ENCODE results near the gene CDKAL1. TPM values are rescaled to one million over a fixed set of nuclear protein-coding genes. Genes with fewer than 3 reads are reported as not detected.
"Not testable (repeated sequence)": the region's sequence is repeated elsewhere in the genome, so short reads cannot be mapped to it uniquely, and the experiment has no call there.

The CDKAL1 gene
- total and polyA plus RNA-seq, 3 experiments from 2014 or later = 26.7 to 30.2 (median 29.6) TPM

DNA sequence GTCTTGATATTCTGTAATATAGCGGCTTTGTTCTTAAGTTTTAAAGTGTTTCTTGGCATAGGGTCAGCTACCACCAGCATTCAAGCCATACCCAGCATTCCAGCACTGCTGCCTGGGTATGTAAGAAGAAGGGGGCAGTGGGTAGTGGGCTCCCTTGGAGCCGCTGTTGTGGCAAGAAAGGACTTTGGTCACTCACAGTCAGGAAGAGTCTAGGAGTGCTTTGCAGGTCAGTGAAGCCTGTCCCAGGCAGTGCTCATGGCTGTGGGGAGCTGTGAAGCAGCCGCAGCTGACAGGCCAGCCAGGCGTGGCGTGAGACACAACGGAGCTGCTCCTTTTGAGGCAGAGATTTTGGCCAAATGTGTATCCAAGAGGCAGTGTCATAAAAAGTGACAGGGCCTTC, 512.0 kb downstream of the CDKAL1 start:
- H3K27ac ChIP-seq (ENCODE audit: low read depth, low read length) = no peak overlapping the region
- H3K27ac Mint-ChIP-seq = peak overlapping the region in 1 of 8 donors; percentile 17
- no peak overlapping the region for H3K4me3 ChIP-seq (ENCODE audit: low read length)
- no peaks in the 10 kb centered on the region for H3K36me3 ChIP-seq (ENCODE audit: insufficient read depth, low read length)
- H3K9me3 ChIP-seq (ENCODE audit: low read length) = no peaks in the 10 kb centered on the region
- ChIA-PET POLR2A (no interaction called here), CTCF (no interaction called here)
- no peak overlapping the region for H3K4me3 Mint-ChIP-seq
- no peaks in the 10 kb centered on the region for H3K9me3 Mint-ChIP-seq
- H3K27me3 Mint-ChIP-seq = no peaks in the 10 kb centered on the region
- peaks cover 0 to 8% (median 7%) of the 10 kb centered on the region in 3 donors for H3K36me3 Mint-ChIP-seq
- H3K27me3 ChIP-seq (ENCODE audit: insufficient read depth, low read length, poor library complexity, severe bottlenecking) = no peaks in the 10 kb centered on the region
- H3K4me1 Mint-ChIP-seq = peaks cover 0 to 10% (median 0%) of the 10 kb centered on the region in 3 donors
- no peak for DNase-seq
- no peaks in the 10 kb centered on the region for H3K4me1 ChIP-seq (ENCODE audit: insufficient read depth, low read length)

DNA sequence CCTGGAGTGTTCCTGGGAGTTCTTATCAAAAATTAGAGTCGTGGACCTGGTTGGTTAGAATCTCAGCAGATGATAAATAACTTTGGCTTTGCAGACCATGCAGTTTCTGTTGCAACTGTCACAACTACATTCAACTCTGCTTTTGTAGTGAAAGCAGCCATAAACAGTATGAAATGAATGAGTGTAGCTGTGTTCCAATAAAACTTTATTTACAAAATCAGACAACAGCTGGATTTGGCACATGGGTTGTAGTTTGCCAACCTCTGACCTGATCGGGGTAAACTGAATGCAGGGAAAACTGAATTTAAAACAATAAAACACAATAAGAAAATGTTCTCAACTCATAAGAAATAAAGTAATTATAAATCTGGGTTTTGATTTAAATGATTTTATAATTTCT, 513.8 kb downstream of the CDKAL1 start:
- Histone ChIP-seq H3K36me3 (ENCODE audit: insufficient read depth, low read length) (no peaks in the 10 kb centered on the region), H3K9me3 (ENCODE audit: low read length) (no peaks in the 10 kb centered on the region), H3K4me3 (ENCODE audit: low read length) (no peak overlapping the region), H3K27ac (ENCODE audit: low read depth, low read length) (no peak overlapping the region), H3K27me3 (ENCODE audit: insufficient read depth, low read length, poor library complexity, severe bottlenecking) (no peaks in the 10 kb centered on the region), H3K4me1 (ENCODE audit: insufficient read depth, low read length) (no peaks in the 10 kb centered on the region)
- CTCF ChIA-PET = no interaction called here
- Mint-ChIP-seq H3K9me3 (no peaks in the 10 kb centered on the region), H3K4me3 (no peak overlapping the region), H3K27me3 (no peaks in the 10 kb centered on the region), H3K4me1 (peaks cover 0 to 6% (median 0%) of the 10 kb centered on the region in 3 donors), H3K27ac (no peak overlapping the region), H3K36me3 (peaks cover 11% of the 10 kb centered on the region in 3 donors)
- no peak for DNase-seq
- POLR2A ChIA-PET = no interaction called here

DNA sequence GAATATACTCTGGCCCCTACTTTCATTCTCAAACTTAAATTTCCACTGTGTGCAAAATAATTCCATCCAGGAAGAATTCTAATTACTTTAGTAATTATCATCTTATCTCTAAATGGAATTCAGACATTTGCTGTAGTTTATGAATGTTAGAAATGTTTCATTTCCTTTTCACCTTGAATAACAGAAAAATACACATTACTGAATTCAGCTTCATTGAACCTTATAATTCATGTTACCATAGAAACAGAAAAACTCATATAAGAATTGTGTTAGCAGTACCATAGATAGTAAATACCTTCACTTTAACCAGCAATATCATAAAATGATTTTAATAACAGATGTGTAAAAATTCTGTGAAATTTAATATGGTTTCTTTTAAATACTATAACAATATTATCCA, 514.9 kb downstream of the CDKAL1 start:
- peaks cover 0 to 2% (median 0%) of the 10 kb centered on the region in 5 donors for H3K9me3 Mint-ChIP-seq
- H3K36me3 ChIP-seq (ENCODE audit: insufficient read depth, low read length) = no peaks in the 10 kb centered on the region
- H3K27me3 Mint-ChIP-seq = no peaks in the 10 kb centered on the region
- H3K27me3 ChIP-seq (ENCODE audit: insufficient read depth, low read length, poor library complexity, severe bottlenecking) = no peaks in the 10 kb centered on the region
- CTCF ChIA-PET = no interaction called here
- H3K4me3 ChIP-seq (ENCODE audit: low read length) = no peak overlapping the region
- no peaks in the 10 kb centered on the region for H3K4me1 ChIP-seq (ENCODE audit: insufficient read depth, low read length)
- no peaks in the 10 kb centered on the region for H3K9me3 ChIP-seq (ENCODE audit: low read length)
- no peak overlapping the region for H3K27ac Mint-ChIP-seq
- peaks cover 0 to 6% (median 0%) of the 10 kb centered on the region in 3 donors for H3K4me1 Mint-ChIP-seq
- peaks cover 10 to 22% (median 15%) of the 10 kb centered on the region in 3 donors for H3K36me3 Mint-ChIP-seq
- DNase-seq = no peak
- no peak overlapping the region for H3K27ac ChIP-seq (ENCODE audit: low read depth, low read length)
- POLR2A ChIA-PET = no interaction called here
- H3K4me3 Mint-ChIP-seq = no peak overlapping the region

DNA sequence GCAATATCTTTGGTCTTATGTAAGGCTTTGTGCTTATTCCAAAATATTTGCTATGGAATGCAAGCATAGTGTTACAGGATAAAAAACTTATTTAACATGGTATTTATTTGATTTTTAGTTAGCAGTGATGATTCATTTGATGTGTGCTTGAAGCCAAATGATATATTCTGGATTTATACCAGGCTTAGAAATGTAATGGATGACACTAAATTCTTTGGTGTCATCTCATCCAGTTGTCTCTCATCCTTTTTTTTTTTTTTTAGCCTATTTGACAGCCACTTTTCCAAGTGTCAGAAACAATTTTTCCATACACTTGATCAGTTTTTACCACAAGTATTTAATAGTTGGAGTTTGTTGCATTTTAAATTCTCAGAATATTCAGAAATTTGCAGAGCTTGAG, 515.3 kb downstream of the CDKAL1 start:
- ChIA-PET POLR2A (no interaction called here), CTCF (no interaction called here)
- no peaks in the 10 kb centered on the region for H3K27me3 Mint-ChIP-seq
- H3K27ac ChIP-seq (ENCODE audit: low read depth, low read length) = no peak overlapping the region
- H3K9me3 Mint-ChIP-seq = peaks cover 0 to 2% (median 0%) of the 10 kb centered on the region in 5 donors
- H3K4me1 ChIP-seq (ENCODE audit: insufficient read depth, low read length) = no peaks in the 10 kb centered on the region
- H3K27me3 ChIP-seq (ENCODE audit: insufficient read depth, low read length, poor library complexity, severe bottlenecking) = no peaks in the 10 kb centered on the region
- H3K27ac Mint-ChIP-seq = no peak overlapping the region
- no peak overlapping the region for H3K4me3 Mint-ChIP-seq
- no peaks in the 10 kb centered on the region for H3K9me3 ChIP-seq (ENCODE audit: low read length)
- H3K4me1 Mint-ChIP-seq = peaks cover 0 to 6% (median 0%) of the 10 kb centered on the region in 3 donors
- H3K36me3 ChIP-seq (ENCODE audit: insufficient read depth, low read length) = no peaks in the 10 kb centered on the region
- peaks cover 10 to 23% (median 15%) of the 10 kb centered on the region in 3 donors for H3K36me3 Mint-ChIP-seq
- no peak for DNase-seq
- H3K4me3 ChIP-seq (ENCODE audit: low read length) = no peak overlapping the region

DNA sequence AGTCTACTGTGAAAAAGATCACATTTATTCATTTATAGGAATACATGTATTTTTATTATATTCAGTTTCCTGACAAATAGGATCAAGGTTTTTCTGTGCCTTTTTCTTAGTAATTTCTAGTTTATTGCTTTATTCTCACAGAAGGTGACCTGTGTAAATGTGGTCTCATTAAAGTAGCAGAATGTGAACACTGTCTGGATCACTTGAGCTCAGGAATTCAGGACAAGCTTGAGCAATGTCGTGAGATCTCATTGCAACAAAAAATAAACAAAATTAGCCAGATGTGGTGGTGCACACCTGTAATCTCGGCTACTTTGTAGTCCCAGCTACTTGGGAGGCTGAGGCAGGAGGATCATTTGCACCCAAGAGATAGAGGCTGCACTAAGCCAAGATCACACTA, 516.7 kb downstream of the CDKAL1 start:
- peaks cover 0 to 2% of the 10 kb centered on the region in 2 donors for H3K27me3 Mint-ChIP-seq
- H3K27ac ChIP-seq (ENCODE audit: low read depth, low read length) = no peak overlapping the region
- H3K4me3 ChIP-seq (ENCODE audit: low read length) = no peak overlapping the region
- no peak overlapping the region for H3K4me3 Mint-ChIP-seq
- CTCF ChIA-PET = no interaction called here
- no peaks in the 10 kb centered on the region for H3K27me3 ChIP-seq (ENCODE audit: insufficient read depth, low read length, poor library complexity, severe bottlenecking)
- H3K9me3 Mint-ChIP-seq = peaks cover 0 to 7% (median 6%) of the 10 kb centered on the region in 5 donors
- H3K27ac Mint-ChIP-seq = no peak overlapping the region
- H3K36me3 ChIP-seq (ENCODE audit: insufficient read depth, low read length) = no peaks in the 10 kb centered on the region
- peaks cover 10 to 30% (median 13%) of the 10 kb centered on the region in 3 donors for H3K36me3 Mint-ChIP-seq
- H3K4me1 Mint-ChIP-seq = peaks cover 0 to 6% (median 0%) of the 10 kb centered on the region in 3 donors
- H3K4me1 ChIP-seq (ENCODE audit: insufficient read depth, low read length) = no peaks in the 10 kb centered on the region
- POLR2A ChIA-PET = no interaction called here
- no peak for DNase-seq
- H3K9me3 ChIP-seq (ENCODE audit: low read length) = no peaks in the 10 kb centered on the region

GRCh38 chr6:21051777-21052176, 517.5 kb downstream of the CDKAL1 start:
- Mint-ChIP-seq H3K9me3 (peaks cover 0 to 14% (median 10%) of the 10 kb centered on the region in 5 donors), H3K4me1 (peaks cover 0 to 6% (median 0%) of the 10 kb centered on the region in 3 donors), H3K27ac (no peak overlapping the region), H3K36me3 (peaks cover 10 to 39% (median 20%) of the 10 kb centered on the region in 3 donors), H3K4me3 (no peak overlapping the region), H3K27me3 (peaks cover 0 to 3% of the 10 kb centered on the region in 2 donors)
- Histone ChIP-seq H3K4me3 (ENCODE audit: low read length) (no peak overlapping the region), H3K4me1 (ENCODE audit: insufficient read depth, low read length) (no peaks in the 10 kb centered on the region), H3K27ac (ENCODE audit: low read depth, low read length) (no peak overlapping the region), H3K9me3 (ENCODE audit: low read length) (no peaks in the 10 kb centered on the region), H3K27me3 (ENCODE audit: insufficient read depth, low read length, poor library complexity, severe bottlenecking) (no peaks in the 10 kb centered on the region), H3K36me3 (ENCODE audit: insufficient read depth, low read length) (no peaks in the 10 kb centered on the region)
- CTCF ChIA-PET = no interaction called here
- POLR2A ChIA-PET = no interaction called here
- no peak for DNase-seq

- peaks cover 2% of the 10 kb centered on the region for H3K9me3 ChIP-seq (ENCODE audit: low read length)
- Mint-ChIP-seq H3K9me3 (peaks cover 14 to 31% (median 27%) of the 10 kb centered on the region in 5 donors), H3K4me3 (no peak overlapping the region), H3K27me3 (peaks cover 0 to 3% of the 10 kb centered on the region in 2 donors), H3K36me3 (peaks cover 16 to 57% (median 31%) of the 10 kb centered on the region in 3 donors), H3K27ac (no peak overlapping the region), H3K4me1 (no peaks in the 10 kb centered on the region)
- no peak overlapping the region for H3K27ac ChIP-seq (ENCODE audit: low read depth, low read length)
- ChIA-PET CTCF (no interaction called here), POLR2A (no interaction called here)
- no peaks in the 10 kb centered on the region for H3K36me3 ChIP-seq (ENCODE audit: insufficient read depth, low read length)
- H3K4me3 ChIP-seq (ENCODE audit: low read length) = no peak overlapping the region
- no peaks in the 10 kb centered on the region for H3K27me3 ChIP-seq (ENCODE audit: insufficient read depth, low read length, poor library complexity, severe bottlenecking)
- no peak for DNase-seq
- no peaks in the 10 kb centered on the region for H3K4me1 ChIP-seq (ENCODE audit: insufficient read depth, low read length)
Observed at GRCh38 chr6:21053612-21054011, 519.4 kb downstream of the CDKAL1 start.

DNA sequence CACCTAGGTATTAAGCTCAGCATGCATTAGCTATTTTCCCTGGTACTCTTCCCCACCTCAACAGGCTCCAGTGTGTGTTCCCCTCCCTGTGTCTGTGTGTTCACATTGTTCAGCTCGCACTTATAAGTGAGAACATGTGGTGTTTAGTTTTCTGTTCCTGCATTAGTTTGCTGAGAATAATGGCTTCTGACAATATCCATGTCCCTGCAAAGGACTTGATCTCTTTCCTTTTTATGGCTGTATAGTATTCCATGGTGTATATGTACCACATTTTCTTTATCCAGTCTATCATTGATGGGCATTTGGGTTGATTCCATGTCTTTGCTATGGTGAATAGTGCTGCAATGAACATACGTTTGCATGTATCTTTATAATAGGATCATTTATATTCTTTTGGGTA, 521.2 kb downstream of the CDKAL1 start:
- H3K36me3 ChIP-seq (ENCODE audit: insufficient read depth, low read length); H3K4me1 ChIP-seq (ENCODE audit: insufficient read depth, low read length); H3K9me3 ChIP-seq (ENCODE audit: low read length); H3K4me1 Mint-ChIP-seq; H3K27ac ChIP-seq (ENCODE audit: low read depth, low read length); CTCF ChIA-PET; H3K27me3 ChIP-seq (ENCODE audit: insufficient read depth, low read length, poor library complexity, severe bottlenecking); H3K4me3 ChIP-seq (ENCODE audit: low read length); H3K27ac Mint-ChIP-seq; H3K4me3 Mint-ChIP-seq; DNase-seq; H3K27me3 Mint-ChIP-seq; POLR2A ChIA-PET: not testable (repeated sequence)
- Mint-ChIP-seq H3K36me3 (peaks cover 13 to 74% (median 36%) of the 10 kb centered on the region in 3 donors), H3K9me3 (peaks cover 22 to 37% (median 34%) of the 10 kb centered on the region in 5 donors)

DNA sequence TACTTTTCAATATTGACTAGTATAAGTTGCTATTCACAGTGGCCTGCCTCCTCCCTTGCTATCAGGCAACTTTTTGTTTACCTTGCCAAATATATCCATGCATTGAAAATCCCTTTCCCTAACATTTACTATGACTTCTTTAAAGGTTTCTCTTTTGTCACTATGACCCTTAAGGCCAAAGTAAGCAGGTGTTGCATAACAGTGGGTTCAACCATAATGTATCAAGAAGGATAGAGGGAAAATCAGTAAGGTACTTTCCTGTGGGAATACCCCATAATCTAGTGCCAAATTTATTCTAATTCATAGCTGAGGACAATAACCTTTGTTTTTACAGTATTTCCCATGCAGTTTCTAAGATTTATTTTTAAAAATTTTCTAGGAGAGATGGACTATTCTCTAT, 527.6 kb downstream of the CDKAL1 start:
- Mint-ChIP-seq H3K27me3 (no peaks in the 10 kb centered on the region), H3K27ac (no peak overlapping the region), H3K4me3 (no peak overlapping the region), H3K4me1 (no peaks in the 10 kb centered on the region), H3K9me3 (peaks cover 18 to 27% (median 23%) of the 10 kb centered on the region in 5 donors), H3K36me3 (peaks cover 20 to 70% (median 41%) of the 10 kb centered on the region in 3 donors)
- H3K27me3 ChIP-seq (ENCODE audit: insufficient read depth, low read length, poor library complexity, severe bottlenecking) = no peaks in the 10 kb centered on the region
- H3K9me3 ChIP-seq (ENCODE audit: low read length) = peaks cover 8% of the 10 kb centered on the region
- DNase-seq = no peak
- no peak overlapping the region for H3K4me3 ChIP-seq (ENCODE audit: low read length)
- no peak overlapping the region for H3K27ac ChIP-seq (ENCODE audit: low read depth, low read length)
- ChIA-PET CTCF (no interaction called here), POLR2A (no interaction called here)
- no peaks in the 10 kb centered on the region for H3K4me1 ChIP-seq (ENCODE audit: insufficient read depth, low read length)
- no peaks in the 10 kb centered on the region for H3K36me3 ChIP-seq (ENCODE audit: insufficient read depth, low read length)

Measured in CD8-positive, alpha-beta memory T cell (primary cell).